HG02938 (cell line): ENCODE measurements around the gene SPANXN4.

ENCODE experiments used
- ATAC-seq: cut with Tn5 transposase; IDR thresholded peaks from one replicate; pipeline ENCODE4 v1.9.1; 2021; ENCODE audit warnings: mild to moderate bottlenecking, moderate library complexity; ENCODE audit not compliant: unreplicated experiment

Gene SPANXN4

GRCh38 chrX:143025628-143026027 lies at the start of gene SPANXN4:
TSS of gene SPANXN4 (plus strand) at chrX:143025928. CDS start at chrX:143026015, 87 bp downstream.
- no peak for ATAC-seq

- ATAC-seq = peak; percentile 94
These were observed 48.4 kb upstream of the SPANXN4 start for GRCh38 chrX:142977128-142977914.

- ATAC-seq = peak; percentile 38
These were observed 47.5 kb upstream of the SPANXN4 start for GRCh38 chrX:142978130-142978684.

- ATAC-seq = no peak
These were observed 43.0 kb upstream of the SPANXN4 start for GRCh38 chrX:142982679-142983078.

GRCh38 chrX:142994988-142995387 lies 30.7 kb upstream of the SPANXN4 start:
- no peak for ATAC-seq

- no peak for ATAC-seq
These were observed 27.1 kb upstream of the SPANXN4 start for GRCh38 chrX:142998447-142999198.

GRCh38 chrX:142999199-142999701 lies 26.5 kb upstream of the SPANXN4 start:
- ATAC-seq = no peak

- no peak for ATAC-seq
These were observed 23.5 kb upstream of the SPANXN4 start for GRCh38 chrX:143002206-143002605.

- no peak for ATAC-seq
These were observed 8.5 kb upstream of the SPANXN4 start for GRCh38 chrX:143017272-143017671.

- ATAC-seq = no peak
These were observed 1.5 kb downstream of the SPANXN4 start for GRCh38 chrX:143027275-143027674.

GRCh38 chrX:143047511-143047910 lies 21.8 kb downstream of the SPANXN4 start:
- ATAC-seq = no peak

GRCh38 chrX:143058120-143058519 lies 32.4 kb downstream of the SPANXN4 start:
- ATAC-seq = no peak

GRCh38 chrX:143081231-143081630 lies 55.5 kb downstream of the SPANXN4 start:
- ATAC-seq = no peak

- ATAC-seq = no peak
These were observed 56.8 kb downstream of the SPANXN4 start for GRCh38 chrX:143082537-143082936.
